H9 (cell line): ENCODE results near the gene MAST4. TPM values are rescaled to one million over a fixed set of nuclear protein-coding genes. Genes with fewer than 3 reads are reported as not detected.

Experiments used
- DNase-seq: peaks from one replicate; pipeline ENCODE4 v3.0.0-alpha.2; 2017
- H2AFZ ChIP-seq: one replicate; pipeline ENCODE4 v1.6.1; 2013; ENCODE audit warnings: mild to moderate bottlenecking, low read length, control low read depth, moderate library complexity
- H2AK5ac ChIP-seq: 2 replicates; pipeline ENCODE4 v1.6.1; 2013; ENCODE audit warnings: low read length, control low read depth, mixed read lengths; ENCODE audit not compliant: insufficient read length
- H2BK120ac ChIP-seq: one replicate; pipeline ENCODE4 v1.6.1; 2013; ENCODE audit warnings: low read depth, mild to moderate bottlenecking, low read length, control low read depth, inconsistent platforms; ENCODE audit not compliant: poor library complexity, severe bottlenecking
- H2BK12ac ChIP-seq: 2 replicates; pipeline ENCODE4 v1.6.1; 2013; ENCODE audit warnings: low read length, control low read depth, mixed read lengths, low read depth; ENCODE audit not compliant: insufficient read length
- H2BK15ac ChIP-seq: 2 replicates; pipeline ENCODE4 v1.6.1; 2013; ENCODE audit warnings: low read depth, low read length, control low read depth
- H2BK20ac ChIP-seq: one replicate; pipeline ENCODE4 v1.6.1; 2013; ENCODE audit warnings: low read depth, mild to moderate bottlenecking, low read length, control low read depth, inconsistent platforms; ENCODE audit not compliant: poor library complexity, severe bottlenecking
- H2BK5ac ChIP-seq: 2 replicates; pipeline ENCODE4 v1.6.1; 2013; ENCODE audit warnings: low read length, control low read depth, mixed read lengths; ENCODE audit not compliant: insufficient read length
- H3K14ac ChIP-seq: 2 replicates; pipeline ENCODE4 v1.6.1; 2013; ENCODE audit warnings: low read length, control low read depth; ENCODE audit not compliant: insufficient read depth
- H3K18ac ChIP-seq: 2 replicates; pipeline ENCODE4 v1.6.1; 2013; ENCODE audit warnings: low read depth, mild to moderate bottlenecking, mixed read lengths, low read length, control low read depth; ENCODE audit not compliant: insufficient read length
- H3K23ac ChIP-seq: 2 replicates; pipeline ENCODE4 v1.6.1; 2013; ENCODE audit warnings: low read length, control low read depth, mixed read lengths, low read depth; ENCODE audit not compliant: insufficient read length
- H3K23me2 ChIP-seq: 2 replicates; pipeline ENCODE4 v1.6.1; 2013; ENCODE audit warnings: low read depth, mild to moderate bottlenecking, mixed read lengths, low read length, control low read depth; ENCODE audit not compliant: insufficient read length, poor library complexity, severe bottlenecking
- H3K27ac ChIP-seq: 2 replicates; pipeline ENCODE4 v1.5.1; 2013; ENCODE audit warnings: low read length, control low read depth, mixed read lengths, low read depth; ENCODE audit not compliant: insufficient read length
- H3K27me3 ChIP-seq: 2 replicates; pipeline ENCODE4 v1.6.1; 2013; ENCODE audit warnings: low read length, control low read depth, inconsistent platforms; ENCODE audit not compliant: insufficient read depth
- H3K4ac ChIP-seq: 2 replicates; pipeline ENCODE4 v1.6.1; 2013; ENCODE audit warnings: low read depth, mild to moderate bottlenecking, control low read depth, inconsistent platforms, low read length, moderate library complexity
- H3K4me1 ChIP-seq: 2 replicates; pipeline ENCODE4 v1.6.1; 2013; ENCODE audit warnings: low read length, control low read depth, inconsistent platforms; ENCODE audit not compliant: insufficient read depth
- H3K4me2 ChIP-seq: 2 replicates; pipeline ENCODE4 v1.6.1; 2013; ENCODE audit warnings: low read length, control low read depth, mixed read lengths; ENCODE audit not compliant: insufficient read length, insufficient read depth
- H3K56ac ChIP-seq: 2 replicates; pipeline ENCODE4 v1.6.1; 2013; ENCODE audit warnings: low read depth, mild to moderate bottlenecking, mixed read lengths, low read length, control low read depth; ENCODE audit not compliant: insufficient read length
- H3K79me1 ChIP-seq: 2 replicates; pipeline ENCODE4 v1.6.1; 2013; ENCODE audit warnings: low read depth, mild to moderate bottlenecking, moderate library complexity, low read length, control low read depth, inconsistent platforms; ENCODE audit not compliant: insufficient read depth, poor library complexity, severe bottlenecking
- H3K79me2 ChIP-seq: 2 replicates; pipeline ENCODE4 v1.6.1; 2013; ENCODE audit warnings: low read length, control low read depth, inconsistent platforms; ENCODE audit not compliant: insufficient read depth
- H3K9ac ChIP-seq: 2 replicates; pipeline ENCODE4 v1.6.1; 2013; ENCODE audit warnings: low read length, control low read depth, mixed read lengths; ENCODE audit not compliant: insufficient read length; ENCODE audit errors: extremely low read depth
- H3K9me3 ChIP-seq: one replicate; pipeline ENCODE4 v1.6.1; 2013; ENCODE audit warnings: low read depth, low read length, inconsistent platforms; ENCODE audit not compliant: control insufficient read depth
- H3T11ph ChIP-seq: one replicate; pipeline ENCODE4 v1.6.1; 2013; ENCODE audit warnings: mild to moderate bottlenecking, low read length, control low read depth, inconsistent platforms
- H4K20me1 ChIP-seq: one replicate; pipeline ENCODE4 v1.6.1; 2013; ENCODE audit not compliant: control insufficient read depth, insufficient read length, insufficient read depth
- H4K5ac ChIP-seq: 2 replicates; pipeline ENCODE4 v1.6.1; 2013; ENCODE audit warnings: low read depth, mild to moderate bottlenecking, mixed read lengths, low read length, control low read depth; ENCODE audit not compliant: insufficient read length
- H4K8ac ChIP-seq: replicated peaks from 2 replicates; pipeline ENCODE4 v1.6.1; 2013; ENCODE audit warnings: low read length, control low read depth, mixed read lengths, low read depth; ENCODE audit not compliant: insufficient read length
- H4K91ac ChIP-seq: 2 replicates; pipeline ENCODE4 v1.6.1; 2013; ENCODE audit warnings: low read depth, mild to moderate bottlenecking, moderate library complexity, mixed read lengths, low read length, control low read depth; ENCODE audit not compliant: insufficient read length
- H3K27ac Mint-ChIP-seq, 3 experiments: 2 replicates in 2 of 3; 3 replicates in 1 of 3; pipeline ENCODE4 v1.8.0; 2020 to 2021; ENCODE audit warnings: mixed read lengths in 3 of 3, mild to moderate bottlenecking in 1 of 3, moderate library complexity in 1 of 3
- H3K27me3 Mint-ChIP-seq: 2 replicates; pipeline ENCODE4 v1.8.0; 2021; ENCODE audit warnings: low read depth, mild to moderate bottlenecking, moderate library complexity, mixed read lengths
- H3K36me3 Mint-ChIP-seq, 3 experiments: 2 replicates in 2 of 3; 3 replicates in 1 of 3; pipeline ENCODE4 v1.8.0; 2020 to 2021; ENCODE audit warnings: low read depth in 3 of 3, mixed read lengths in 3 of 3; ENCODE audit not compliant: insufficient read depth in 1 of 3
- H3K4me1 Mint-ChIP-seq, 2 experiments: 2 replicates each; pipeline ENCODE4 v1.8.0; 2020; ENCODE audit warnings: mixed read lengths in 2 of 2
- H3K4me3 Mint-ChIP-seq, 2 experiments: 2 replicates in 1 of 2; 3 replicates in 1 of 2; pipeline ENCODE4 v1.8.0; 2020 to 2021; ENCODE audit warnings: mild to moderate bottlenecking in 2 of 2, mixed read lengths in 2 of 2, moderate library complexity in 1 of 2
- H3K9me3 Mint-ChIP-seq, 2 experiments: 2 replicates in 1 of 2; 3 replicates in 1 of 2; pipeline ENCODE4 v1.8.0; 2020; ENCODE audit warnings: mild to moderate bottlenecking in 2 of 2, mixed read lengths in 2 of 2, moderate library complexity in 1 of 2
- CTCF ChIP-seq: fragments of 200-600 bp; sonication (generic); conservative IDR thresholded peaks from 3 replicates; pipeline ENCODE4 v1.8.0; 2021; ENCODE audit warnings: antibody characterized with exemption, mild to moderate bottlenecking
- whole genome bisulfite sequencing: extraction: QIAGEN DNeasy Blood & Tissue Kit; methylation state at CpG from one replicate; pipeline ENCODE4 v1.1.7; 2013; ENCODE audit warnings: missing lambda C conversion rate, low lambda C conversion rate, mixed read lengths; ENCODE audit not compliant: insufficient read length; ENCODE audit errors: extremely low coverage; 5-methylcytosine and 5-hydroxymethylcytosine counted together
- total RNA-seq: library from RNA; stranded (reverse); gene quantifications from 2 replicates; pipeline ENCODE4 v1.2.1, GENCODE V29; 2021

The MAST4 gene
- total RNA-seq, 1 experiment from 2014 or later, result 3.7 TPM

- Histone ChIP-seq H3K4ac (no peak overlapping the region), H3K79me1 (no peaks in the 10 kb centered on the region), H2BK20ac (no peak overlapping the region), H3T11ph (no peak overlapping the region), H2AK5ac (no peak overlapping the region), H3K23me2 (no peaks in the 10 kb centered on the region), H3K27ac (no peak overlapping the region), H3K9ac (no peak overlapping the region), H3K18ac (no peak overlapping the region), H4K5ac (no peak overlapping the region), H3K23ac (no peak overlapping the region), H2BK15ac (no peak overlapping the region), H2BK120ac (no peak overlapping the region), H3K14ac (no peak overlapping the region), H3K4me2 (no peak overlapping the region), H3K56ac (no peak overlapping the region), H4K20me1 (no peaks in the 10 kb centered on the region), H3K9me3 (no peaks in the 10 kb centered on the region), H3K79me2 (no peaks in the 10 kb centered on the region), H2BK5ac (no peak overlapping the region), H3K4me1 (no peaks in the 10 kb centered on the region), H2AFZ (no peak overlapping the region), H2BK12ac (no peak overlapping the region), H4K91ac (no peak overlapping the region), H4K8ac (no peak overlapping the region), H3K27me3 (no peaks in the 10 kb centered on the region)
- H3K4me3 Mint-ChIP-seq, result no peak overlapping the region
- peak; percentile 75 for TF ChIP-seq CTCF
- H3K27ac Mint-ChIP-seq, result no peak overlapping the region
- H3K27me3 Mint-ChIP-seq, result no peaks in the 10 kb centered on the region
- no CpG with 5 or more reads among the region's 8 CpGs for WGBS
- peaks cover 0 to 6% of the 10 kb centered on the region in 2 experiments; a peak in 1 of 4 replicates for H3K4me1 Mint-ChIP-seq
- no peaks in the 10 kb centered on the region for H3K36me3 Mint-ChIP-seq
- peak; percentile 80 for DNase-seq
- H3K9me3 Mint-ChIP-seq, result no peaks in the 10 kb centered on the region
Measured at GRCh38 chr5:66769839-66770617, 173.8 kb downstream of the MAST4 start.
